ENCODE results near the gene PLET1. TPM values are rescaled to one million over a fixed set of nuclear protein-coding genes. Genes with fewer than 3 reads are reported as not detected.

The PLET1 gene
- total RNA-seq, 4 donors from 2014 or later, result not detected

GRCh38 chr11:112235750-112236390 is 24.8 kb downstream of the PLET1 start:
- DNase-seq (ENCODE audit: low spot score in 2 of 2), result no peak
- peaks cover 86% of the 10 kb centered on the region for H3K36me3 ChIP-seq

GRCh38 chr11:112231952-112232351 is 28.7 kb downstream of the PLET1 start:
- Histone ChIP-seq H3K4me1 (peaks cover 14% of the 10 kb centered on the region), H3K27me3 (no peaks in the 10 kb centered on the region), H3K27ac (no peak overlapping the region), H3K4me3 (no peak overlapping the region), H3K9me3 (no peaks in the 10 kb centered on the region), H3K36me3 (peaks cover 55% of the 10 kb centered on the region)
- DNase-seq (ENCODE audit: low spot score in 2 of 2), result no peak
- TF ChIP-seq POLR2A (IDR thresholded peaks at IDR 0.05), result no peak
- TF ChIP-seq EP300 (IDR thresholded peaks at IDR 0.05), result no peak
- no peak for TF ChIP-seq CTCF (IDR thresholded peaks at IDR 0.05)
- TF ChIP-seq POLR2AphosphoS5 (IDR thresholded peaks at IDR 0.05), result no peak
- 76% methylated on average over 2 of the region's 2 CpGs for WGBS

More at GRCh38 chr11:112235750-112236390, 24.8 kb downstream of the PLET1 start:
- Histone ChIP-seq H3K4me3 (no peak overlapping the region), H3K27ac (no peak overlapping the region), H3K27me3 (no peaks in the 10 kb centered on the region), H3K4me1 (no peaks in the 10 kb centered on the region), H3K9me3 (no peaks in the 10 kb centered on the region)
- 96% methylated on average over 8 of the region's 8 CpGs for WGBS
- TF ChIP-seq EP300 (IDR thresholded peaks at IDR 0.05) (no peak), POLR2A (IDR thresholded peaks at IDR 0.05) (no peak), CTCF (IDR thresholded peaks at IDR 0.05) (no peak), POLR2AphosphoS5 (IDR thresholded peaks at IDR 0.05) (no peak)

GRCh38 chr11:112229746-112230433 is 30.8 kb downstream of the PLET1 start:
- no peak overlapping the region for H3K4me3 ChIP-seq
- 45% methylated on average over 3 of the region's 3 CpGs for WGBS
- no peaks in the 10 kb centered on the region for H3K27me3 ChIP-seq
- no peak for TF ChIP-seq POLR2AphosphoS5 (IDR thresholded peaks at IDR 0.05)
- H3K36me3 ChIP-seq, result peaks cover 34% of the 10 kb centered on the region
- H3K4me1 ChIP-seq, result peaks cover 18% of the 10 kb centered on the region
- no peak for DNase-seq (ENCODE audit: low spot score in 2 of 2)
- no peaks in the 10 kb centered on the region for H3K9me3 ChIP-seq
- no peak overlapping the region for H3K27ac ChIP-seq

- Histone ChIP-seq H3K27me3 (no peaks in the 10 kb centered on the region), H3K36me3 (peaks cover 32% of the 10 kb centered on the region), H3K4me3 (no peak overlapping the region), H3K9me3 (no peaks in the 10 kb centered on the region), H3K4me1 (peaks cover 18% of the 10 kb centered on the region), H3K27ac (no peak overlapping the region)
- 92% methylated on average over 7 of the region's 7 CpGs for WGBS
- no peak for DNase-seq (ENCODE audit: low spot score in 2 of 2)
- no peak for TF ChIP-seq POLR2AphosphoS5 (IDR thresholded peaks at IDR 0.05)
- no peak for TF ChIP-seq CTCF (IDR thresholded peaks at IDR 0.05)
- TF ChIP-seq POLR2A (IDR thresholded peaks at IDR 0.05), result no peak
- no peak for TF ChIP-seq EP300 (IDR thresholded peaks at IDR 0.05)
Measured at GRCh38 chr11:112229159-112229558, 31.5 kb downstream of the PLET1 start.

GRCh38 chr11:112228706-112229105 is 32.0 kb downstream of the PLET1 start:
- WGBS, result 87% methylated on average over 2 of the region's 2 CpGs
- DNase-seq (ENCODE audit: low spot score in 2 of 2), result no peak
- no peak for TF ChIP-seq POLR2AphosphoS5 (IDR thresholded peaks at IDR 0.05)
- TF ChIP-seq POLR2A (IDR thresholded peaks at IDR 0.05), result no peak
- no peak for TF ChIP-seq EP300 (IDR thresholded peaks at IDR 0.05)
- TF ChIP-seq CTCF (IDR thresholded peaks at IDR 0.05), result no peak
- H3K9me3 ChIP-seq, result no peaks in the 10 kb centered on the region
- no peak overlapping the region for H3K27ac ChIP-seq
- H3K4me3 ChIP-seq, result no peak overlapping the region
- peaks cover 28% of the 10 kb centered on the region for H3K36me3 ChIP-seq
- no peaks in the 10 kb centered on the region for H3K27me3 ChIP-seq
- H3K4me1 ChIP-seq, result peaks cover 18% of the 10 kb centered on the region

Measured in suprapubic skin (tissue), 4 donors.